Endothelial cell (in vitro differentiated cells): ENCODE results near the gene NNT. TPM values are rescaled to one million over a fixed set of nuclear protein-coding genes. Genes with fewer than 3 reads are reported as not detected.
"Not testable (repeated sequence)": the region's sequence is repeated elsewhere in the genome, so short reads cannot be mapped to it uniquely, and the experiment has no call there.

Source experiments
- DNase-seq: peaks from one replicate; pipeline ENCODE4 v3.0.0; 2021; ENCODE audit warnings: low spot score
- H3K27ac Mint-ChIP-seq: one replicate; pipeline ENCODE4 v1.8.0; 2021; ENCODE audit warnings: mixed read lengths, inconsistent platforms; ENCODE audit not compliant: unreplicated experiment
- H3K27me3 Mint-ChIP-seq: one replicate; pipeline ENCODE4 v1.8.0; 2021; ENCODE audit warnings: mild to moderate bottlenecking, moderate library complexity, mixed read lengths, inconsistent platforms; ENCODE audit not compliant: unreplicated experiment
- H3K36me3 Mint-ChIP-seq: one replicate; pipeline ENCODE4 v1.8.0; 2021; ENCODE audit warnings: mild to moderate bottlenecking, low read depth, mixed read lengths, inconsistent platforms; ENCODE audit not compliant: unreplicated experiment
- H3K4me1 Mint-ChIP-seq: one replicate; pipeline ENCODE4 v1.8.0; 2021; ENCODE audit warnings: mild to moderate bottlenecking, mixed read lengths, inconsistent platforms; ENCODE audit not compliant: unreplicated experiment
- H3K4me3 Mint-ChIP-seq: one replicate; pipeline ENCODE4 v1.8.0; 2021; ENCODE audit warnings: mild to moderate bottlenecking, mixed read lengths, inconsistent platforms; ENCODE audit not compliant: unreplicated experiment
- H3K9me3 Mint-ChIP-seq: one replicate; pipeline ENCODE4 v1.8.0; 2021; ENCODE audit warnings: mixed read lengths, inconsistent platforms; ENCODE audit not compliant: unreplicated experiment
- total RNA-seq: library from RNA; stranded (reverse); fragmentation: NEBNext Ultra II Directional; extraction: Animal tissue kit (Norgen Biotek cat#: 25700); gene quantifications from one replicate; pipeline ENCODE4 v1.2.1, GENCODE V29; 2021; ENCODE audit not compliant: unreplicated experiment
- TF ChIP-seq, protein P1 (sequence below): fragments of 200-600 bp; sonication (generic); IDR thresholded peaks from one replicate; pipeline ENCODE4 v1.5.0; 2021; ENCODE audit warnings: antibody characterized with exemption; ENCODE audit not compliant: unreplicated experiment

Gene NNT
- total RNA-seq, 1 donor from 2014 or later = 21.7 TPM

- TF ChIP-seq, protein P1, sequence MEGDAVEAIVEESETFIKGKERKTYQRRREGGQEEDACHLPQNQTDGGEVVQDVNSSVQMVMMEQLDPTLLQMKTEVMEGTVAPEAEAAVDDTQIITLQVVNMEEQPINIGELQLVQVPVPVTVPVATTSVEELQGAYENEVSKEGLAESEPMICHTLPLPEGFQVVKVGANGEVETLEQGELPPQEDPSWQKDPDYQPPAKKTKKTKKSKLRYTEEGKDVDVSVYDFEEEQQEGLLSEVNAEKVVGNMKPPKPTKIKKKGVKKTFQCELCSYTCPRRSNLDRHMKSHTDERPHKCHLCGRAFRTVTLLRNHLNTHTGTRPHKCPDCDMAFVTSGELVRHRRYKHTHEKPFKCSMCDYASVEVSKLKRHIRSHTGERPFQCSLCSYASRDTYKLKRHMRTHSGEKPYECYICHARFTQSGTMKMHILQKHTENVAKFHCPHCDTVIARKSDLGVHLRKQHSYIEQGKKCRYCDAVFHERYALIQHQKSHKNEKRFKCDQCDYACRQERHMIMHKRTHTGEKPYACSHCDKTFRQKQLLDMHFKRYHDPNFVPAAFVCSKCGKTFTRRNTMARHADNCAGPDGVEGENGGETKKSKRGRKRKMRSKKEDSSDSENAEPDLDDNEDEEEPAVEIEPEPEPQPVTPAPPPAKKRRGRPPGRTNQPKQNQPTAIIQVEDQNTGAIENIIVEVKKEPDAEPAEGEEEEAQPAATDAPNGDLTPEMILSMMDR = no peak
- no peaks in the 10 kb centered on the region for H3K36me3 Mint-ChIP-seq
- H3K4me1 Mint-ChIP-seq = no peaks in the 10 kb centered on the region
- no peaks in the 10 kb centered on the region for H3K9me3 Mint-ChIP-seq
- H3K4me3 Mint-ChIP-seq = no peak overlapping the region
- H3K27me3 Mint-ChIP-seq = no peaks in the 10 kb centered on the region
- DNase-seq = no peak
- H3K27ac Mint-ChIP-seq = no peak overlapping the region
Observed at GRCh38 chr5:43572357-43572756, 30.6 kb upstream of the NNT start.

DNA sequence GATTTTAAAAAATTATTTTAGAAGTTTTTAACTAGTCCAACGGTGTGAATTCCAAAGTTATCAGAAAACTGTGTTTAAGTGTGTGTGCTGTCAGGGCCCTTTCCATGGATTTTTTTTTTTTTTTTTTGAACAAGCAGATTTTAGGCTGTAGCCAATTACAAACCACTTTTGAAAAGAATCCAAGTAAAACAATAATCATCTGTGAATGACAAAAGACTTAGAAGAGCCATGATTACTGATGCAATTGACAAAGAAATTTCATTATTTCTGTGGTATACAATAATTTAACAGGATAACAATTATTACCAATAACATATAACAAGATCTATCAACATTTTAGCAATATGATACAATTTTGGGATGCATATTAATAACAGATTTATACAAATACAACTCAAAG lies 29.9 kb upstream of the NNT start:
- Mint-ChIP-seq H3K27me3 (no peaks in the 10 kb centered on the region), H3K36me3 (no peaks in the 10 kb centered on the region), H3K27ac (no peak overlapping the region), H3K4me1 (no peaks in the 10 kb centered on the region), H3K4me3 (no peak overlapping the region), H3K9me3 (no peaks in the 10 kb centered on the region)
- DNase-seq = no peak
- TF ChIP-seq, protein P1 = no peak

- not testable (repeated sequence) for H3K27ac Mint-ChIP-seq, DNase-seq, H3K36me3 Mint-ChIP-seq, H3K27me3 Mint-ChIP-seq, H3K9me3 Mint-ChIP-seq, H3K4me3 Mint-ChIP-seq, H3K4me1 Mint-ChIP-seq
Observed at GRCh38 chr5:43580402-43581210, 22.4 kb upstream of the NNT start.

DNA sequence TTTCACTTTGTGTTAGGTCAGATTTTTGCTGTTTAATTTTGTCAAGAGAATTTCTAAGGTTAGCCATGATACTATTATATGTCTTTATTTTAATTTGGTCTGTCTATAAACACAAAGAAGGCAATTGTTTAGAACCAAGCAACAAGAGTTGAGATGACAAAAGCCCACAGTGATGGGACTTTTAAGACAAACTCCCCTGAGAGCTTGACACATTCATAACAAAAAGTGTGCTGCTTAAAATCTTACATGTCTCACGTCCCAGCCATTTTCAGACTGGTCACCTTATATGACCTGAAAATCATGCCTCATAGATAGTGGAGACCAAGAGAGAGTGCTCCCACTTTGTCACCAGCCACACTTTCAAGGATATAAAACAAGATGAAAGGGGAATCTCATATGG lies 21.6 kb upstream of the NNT start:
- H3K4me1 Mint-ChIP-seq = no peaks in the 10 kb centered on the region
- DNase-seq = no peak
- H3K27ac Mint-ChIP-seq = no peak overlapping the region
- no peaks in the 10 kb centered on the region for H3K27me3 Mint-ChIP-seq
- H3K36me3 Mint-ChIP-seq = no peaks in the 10 kb centered on the region
- TF ChIP-seq, protein P1 = no peak
- no peaks in the 10 kb centered on the region for H3K9me3 Mint-ChIP-seq
- H3K4me3 Mint-ChIP-seq = no peak overlapping the region

DNA sequence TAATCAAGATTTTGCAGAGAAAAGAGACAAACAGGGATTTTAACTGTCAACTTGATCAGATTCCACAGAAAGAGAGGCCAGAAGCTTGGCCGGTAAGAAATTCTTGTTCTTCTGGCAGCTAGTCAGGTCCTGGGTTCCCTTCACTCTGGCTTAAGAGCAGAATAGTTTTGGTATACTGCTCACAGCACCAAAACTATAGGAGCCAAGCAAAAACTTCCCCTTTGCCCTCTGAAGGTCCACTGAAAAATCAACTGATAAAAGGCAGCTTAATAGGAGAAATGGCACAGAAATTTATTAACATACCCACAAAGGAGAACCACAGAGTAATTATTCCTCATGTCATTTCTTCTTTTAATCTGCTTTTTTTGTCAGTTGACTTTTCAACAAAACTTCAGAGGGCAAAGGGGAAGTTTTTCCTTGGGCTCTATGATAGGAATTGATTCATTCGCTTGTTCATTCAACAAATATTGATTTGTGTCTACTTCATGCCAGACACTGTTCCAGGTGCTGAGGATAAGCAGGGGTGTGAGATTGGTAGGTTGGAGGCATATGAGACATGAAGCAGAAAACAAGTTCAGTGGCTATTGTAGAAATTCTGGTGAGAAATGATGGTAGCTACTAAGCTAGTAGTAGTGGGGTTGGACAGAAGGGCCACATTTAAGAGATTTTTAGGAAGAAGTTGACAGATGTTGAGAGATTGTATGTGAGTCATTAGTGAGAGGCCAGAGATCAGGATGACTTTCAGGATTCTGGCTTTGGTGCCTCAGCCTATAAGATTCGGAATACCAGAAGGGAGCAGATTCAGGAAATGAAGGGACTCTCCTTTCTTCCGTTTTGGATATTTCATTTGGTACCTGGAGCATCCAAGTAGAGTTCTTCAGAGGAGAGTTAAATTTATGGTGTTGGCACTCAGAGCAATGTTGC lies 20.6 kb upstream of the NNT start:
- TF ChIP-seq, protein P1 = no peak
- Mint-ChIP-seq H3K4me1 (no peaks in the 10 kb centered on the region), H3K27me3 (no peaks in the 10 kb centered on the region), H3K27ac (no peak overlapping the region), H3K36me3 (no peaks in the 10 kb centered on the region), H3K4me3 (no peak overlapping the region), H3K9me3 (no peaks in the 10 kb centered on the region)
- DNase-seq = no peak
